Measurements from ENCODE around the gene XPNPEP2. TPM values are rescaled to one million over a fixed set of nuclear protein-coding genes. Genes with fewer than 3 reads are reported as not detected.
A peak's percentile ranks its signal among the peaks of the same experiment; 100 is the strongest.

The XPNPEP2 gene
- polyA plus RNA-seq, 3 donors: 77.3 to 87.4 (median 83.6) TPM

DNA sequence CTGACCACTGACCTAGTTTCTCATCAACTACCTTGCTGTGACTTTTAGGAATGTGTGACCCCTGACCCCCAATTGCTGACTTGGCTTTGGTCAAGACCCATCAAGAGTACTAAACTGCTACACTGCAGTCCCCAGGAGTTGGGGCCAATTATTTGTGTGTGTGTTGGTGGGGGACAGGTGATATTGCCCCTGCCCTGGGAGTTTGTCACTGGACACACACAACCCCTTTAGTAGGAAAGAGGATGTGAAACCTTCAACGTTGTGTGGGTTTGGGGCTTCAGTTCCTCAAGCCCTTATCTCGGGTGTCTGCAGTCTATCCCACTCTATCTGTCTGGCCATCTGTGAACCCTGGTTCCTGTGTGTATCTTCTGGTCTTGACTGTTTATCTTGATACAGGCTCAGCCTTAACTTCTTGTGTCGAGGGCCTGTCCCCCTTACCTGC, 47.5 kb downstream of the XPNPEP2 start:
- no peak for DNase-seq (ENCODE audit: extremely low read depth in 1 of 11, low read depth in 9 of 11, low spot score in 4 of 11)

DNA sequence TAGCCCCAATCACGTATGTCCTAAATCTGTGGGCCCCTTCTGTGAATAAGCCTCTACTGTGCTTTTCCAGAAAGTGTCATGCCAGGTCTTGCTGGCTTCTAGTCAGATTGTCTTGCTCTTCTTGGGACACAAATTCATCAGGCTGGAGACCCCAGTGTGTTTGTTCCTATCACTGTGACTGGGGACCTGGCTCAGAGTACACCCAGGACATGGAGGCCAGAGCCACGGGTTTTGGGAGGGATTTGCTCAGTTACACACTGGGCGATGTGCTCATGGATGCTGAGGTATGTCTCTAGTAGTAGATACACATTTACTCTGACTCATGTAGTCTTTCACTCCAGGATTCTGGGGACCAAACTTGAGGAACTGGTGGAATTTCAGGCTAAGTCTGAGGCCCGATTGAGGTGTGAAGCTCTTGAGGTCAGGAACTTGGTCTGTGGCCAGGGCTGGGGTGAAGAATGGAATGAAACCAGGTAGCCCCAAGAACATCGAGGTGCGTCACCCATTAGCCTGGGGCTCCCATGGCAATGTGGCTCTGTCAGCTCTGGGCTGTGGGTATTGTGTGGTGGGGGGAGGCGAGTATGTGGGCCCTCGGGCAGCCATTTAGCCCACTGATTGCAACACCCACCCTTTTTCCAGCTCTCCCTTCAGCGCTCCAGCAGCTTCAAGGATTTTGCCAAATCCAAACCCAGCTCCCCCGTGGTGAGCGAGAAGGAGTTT, 48.7 kb downstream of the XPNPEP2 start:
- no peak for DNase-seq (ENCODE audit: extremely low read depth in 1 of 11, low read depth in 9 of 11, low spot score in 4 of 11)

- no peak for DNase-seq (ENCODE audit: extremely low read depth in 1 of 11, low read depth in 9 of 11, low spot score in 4 of 11)
Observed at GRCh38 chrX:129788527-129788926, 49.7 kb downstream of the XPNPEP2 start.

DNA sequence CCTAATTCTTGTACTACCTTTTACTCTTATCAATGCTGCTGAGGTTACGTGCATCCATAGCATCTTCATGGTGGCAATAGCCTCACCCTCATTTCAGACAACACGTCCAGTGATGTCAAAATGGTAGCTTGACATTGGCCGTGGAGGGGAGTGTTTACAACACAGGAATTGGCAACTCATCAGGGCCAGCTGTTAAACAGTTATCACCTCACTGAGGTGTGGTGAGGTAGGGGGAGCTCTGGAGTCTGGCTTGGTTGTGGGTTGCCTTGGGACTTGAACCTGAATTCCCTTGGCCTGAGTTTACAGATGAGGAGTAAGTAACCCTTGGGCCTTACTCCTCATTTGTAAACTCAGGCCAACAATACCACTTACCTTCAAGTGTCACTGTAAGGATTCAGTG, 51.4 kb downstream of the XPNPEP2 start:
- DNase-seq (ENCODE audit: extremely low read depth in 1 of 11, low read depth in 9 of 11, low spot score in 4 of 11): no peak

- DNase-seq (ENCODE audit: extremely low read depth in 1 of 11, low read depth in 9 of 11, low spot score in 4 of 11): no peak
Observed at GRCh38 chrX:129790808-129791207, 52.0 kb downstream of the XPNPEP2 start.

DNA sequence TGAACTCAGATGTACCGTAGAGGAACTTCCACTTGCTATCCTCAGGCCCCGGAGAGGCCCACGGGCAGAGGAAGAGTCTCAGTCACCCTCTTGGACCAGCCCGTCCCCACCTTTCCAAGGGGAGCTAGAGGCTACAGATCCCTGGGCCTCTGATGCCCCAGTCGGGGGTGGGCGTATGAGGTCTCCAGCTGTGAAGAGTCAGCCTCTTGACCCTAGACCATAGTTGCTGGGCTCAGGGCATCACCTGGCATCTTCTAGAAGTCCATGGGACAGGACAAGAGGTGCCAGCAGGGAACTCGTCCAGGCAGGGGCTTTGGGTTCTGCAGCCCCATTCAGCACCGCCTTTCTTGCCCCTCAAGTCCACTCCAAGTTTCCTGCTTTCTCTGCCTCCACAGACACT, 52.6 kb downstream of the XPNPEP2 start:
- DNase-seq (ENCODE audit: extremely low read depth in 1 of 11, low read depth in 9 of 11, low spot score in 4 of 11): no peak

DNA sequence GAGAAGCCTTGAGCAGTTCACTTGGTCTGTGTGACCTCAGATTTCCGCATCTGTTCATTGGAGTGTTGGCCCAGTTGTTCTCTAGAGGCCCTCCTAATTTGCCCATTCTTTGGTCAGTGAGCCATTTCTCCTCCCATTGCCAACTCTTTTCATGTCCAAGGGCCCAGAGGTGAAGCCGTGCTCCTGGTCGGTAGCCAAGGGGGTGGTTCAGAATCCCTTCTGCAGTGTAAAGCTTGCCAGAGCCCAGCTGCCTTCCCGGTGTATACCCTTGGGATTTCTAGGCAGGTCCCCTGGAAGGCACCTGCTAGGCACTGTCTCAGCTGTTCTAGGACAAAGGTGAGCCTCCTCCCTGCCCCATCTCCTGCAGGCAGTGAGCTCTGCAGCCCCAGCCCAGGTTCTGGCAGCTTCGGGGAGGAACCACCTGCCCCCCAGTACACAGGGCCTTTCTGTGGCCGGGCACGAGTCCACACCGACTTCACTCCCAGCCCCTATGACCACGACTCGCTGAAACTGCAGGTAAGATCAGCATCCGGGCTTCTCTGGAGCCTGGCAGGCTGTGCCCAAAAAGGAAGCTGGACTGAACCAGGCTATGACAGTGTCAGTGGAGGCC, 53.3 kb downstream of the XPNPEP2 start:
- DNase-seq (ENCODE audit: extremely low read depth in 1 of 11, low read depth in 9 of 11, low spot score in 4 of 11): no peak

GRCh38 chrX:129792586-129793291, 54.0 kb downstream of the XPNPEP2 start:
- DNase-seq (ENCODE audit: extremely low read depth in 1 of 11, low read depth in 9 of 11, low spot score in 4 of 11): no peak

- no peak for DNase-seq (ENCODE audit: extremely low read depth in 1 of 11, low read depth in 9 of 11, low spot score in 4 of 11)
Observed at GRCh38 chrX:129793604-129794191, 54.9 kb downstream of the XPNPEP2 start.

GRCh38 chrX:129795584-129795983, 56.8 kb downstream of the XPNPEP2 start:
- no peak for DNase-seq (ENCODE audit: extremely low read depth in 1 of 11, low read depth in 9 of 11, low spot score in 4 of 11)

- no peak for DNase-seq (ENCODE audit: extremely low read depth in 1 of 11, low read depth in 9 of 11, low spot score in 4 of 11)
Observed at GRCh38 chrX:129797251-129797906, 58.6 kb downstream of the XPNPEP2 start.

DNA sequence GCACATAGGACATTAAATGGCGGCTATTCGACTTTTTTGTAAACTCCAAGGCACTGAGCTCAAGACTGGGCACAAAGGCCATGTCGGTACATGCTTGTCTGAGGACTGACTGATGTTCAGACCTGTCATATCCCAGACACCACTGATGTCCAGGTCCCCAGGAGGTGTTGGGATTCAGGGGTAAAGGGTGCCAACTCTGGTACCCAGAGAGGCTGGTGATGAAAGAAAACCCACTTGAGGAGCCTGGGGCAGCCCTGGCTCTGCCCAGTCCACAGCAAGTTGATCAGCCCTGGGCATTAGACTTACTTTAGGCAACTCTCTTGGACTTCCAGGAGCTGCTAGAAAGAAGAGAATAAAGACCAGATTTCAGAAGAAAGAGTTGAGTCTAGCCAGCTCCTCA, 59.7 kb downstream of the XPNPEP2 start:
- no peak for DNase-seq (ENCODE audit: extremely low read depth in 1 of 11, low read depth in 9 of 11, low spot score in 4 of 11)

- DNase-seq (ENCODE audit: extremely low read depth in 1 of 11, low read depth in 9 of 11, low spot score in 4 of 11): no peak
Observed at GRCh38 chrX:129798888-129799287, 60.1 kb downstream of the XPNPEP2 start.

DNA sequence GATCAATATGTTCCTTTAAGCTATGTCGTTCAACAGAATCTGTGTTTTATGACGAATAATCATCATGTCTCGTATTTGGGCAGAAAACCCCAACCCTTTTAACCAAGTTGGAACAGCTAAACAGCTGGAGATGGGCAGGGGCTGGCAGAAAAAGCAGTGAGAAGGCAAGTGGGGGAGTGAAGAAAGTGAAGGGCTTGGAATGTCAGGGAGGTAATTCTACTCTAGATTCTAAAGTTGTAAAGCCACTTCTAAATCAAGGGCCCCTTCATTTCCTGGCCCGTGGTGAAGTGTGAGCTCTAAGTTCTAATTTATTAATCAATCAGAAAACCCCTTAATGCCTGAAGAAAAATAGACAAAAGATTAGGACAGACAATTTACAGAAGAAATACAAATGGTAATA, 61.4 kb downstream of the XPNPEP2 start:
- peak in 2 of 11 donors; percentile 11 to 15 for DNase-seq (ENCODE audit: extremely low read depth in 1 of 11, low read depth in 9 of 11, low spot score in 4 of 11)

- DNase-seq (ENCODE audit: extremely low read depth in 1 of 11, low read depth in 9 of 11, low spot score in 4 of 11): no peak
Observed at GRCh38 chrX:129802863-129803262, 64.1 kb downstream of the XPNPEP2 start.

DNA sequence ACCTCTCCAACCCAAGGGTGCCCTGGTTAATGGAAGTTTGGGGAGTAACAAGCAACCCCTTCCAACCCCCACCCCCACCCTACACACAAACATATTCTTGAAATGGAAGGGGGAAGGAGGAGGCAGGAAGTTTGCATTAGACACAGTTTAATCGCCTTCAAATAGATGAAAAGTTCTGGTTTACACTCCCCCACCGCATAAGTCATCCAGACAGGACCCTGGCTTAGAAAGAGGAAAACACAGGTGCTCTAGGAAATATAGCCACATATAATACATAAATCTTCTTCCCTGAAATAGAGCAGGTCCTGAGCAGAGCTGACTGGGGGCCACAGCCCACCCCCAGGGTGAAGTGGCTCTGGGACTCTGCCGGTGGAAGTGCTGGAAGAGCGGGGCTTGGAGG, 66.0 kb downstream of the XPNPEP2 start:
- peak in 4 of 11 donors; percentile 8 to 22 (median 14) for DNase-seq (ENCODE audit: extremely low read depth in 1 of 11, low read depth in 9 of 11, low spot score in 4 of 11)

DNA sequence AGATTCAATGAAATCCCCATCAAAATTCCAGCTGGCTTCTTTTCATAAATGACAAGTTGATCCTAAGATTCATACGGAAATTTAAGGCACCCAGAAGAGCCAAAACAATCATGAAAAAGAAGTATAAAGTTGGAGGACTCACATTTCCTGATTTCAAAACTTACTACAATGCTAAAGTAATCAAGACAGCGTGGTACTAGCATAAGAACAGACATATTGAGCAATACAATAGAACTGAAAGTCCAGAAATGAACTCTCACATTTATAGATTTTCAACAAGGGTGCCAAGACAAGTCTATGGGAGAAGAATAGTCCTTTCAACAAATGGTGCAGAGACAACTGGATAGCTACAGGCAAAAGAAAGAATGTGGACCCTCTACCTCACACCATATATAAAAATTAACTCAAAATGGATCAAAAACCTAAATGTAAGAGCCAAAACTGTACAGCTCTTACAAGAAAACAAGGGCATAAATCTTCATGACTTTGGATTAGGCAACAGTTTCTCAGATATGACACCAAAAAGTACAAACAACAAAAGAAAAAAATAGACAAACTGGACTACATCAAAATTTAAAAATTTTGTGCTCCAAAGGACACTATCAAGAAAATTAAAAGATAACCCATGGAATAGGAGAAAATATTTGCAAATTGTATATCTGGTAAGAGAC, 69.5 kb downstream of the XPNPEP2 start:
- no peak for DNase-seq (ENCODE audit: extremely low read depth in 1 of 11, low read depth in 9 of 11, low spot score in 4 of 11)

GRCh38 chrX:129808829-129809796, 70.3 kb downstream of the XPNPEP2 start:
- no peak for DNase-seq (ENCODE audit: extremely low read depth in 1 of 11, low read depth in 9 of 11, low spot score in 4 of 11)
